Neural cell (in vitro differentiated cells): ENCODE data around the gene ADARB2. TPM values are rescaled to one million over a fixed set of nuclear protein-coding genes. Genes with fewer than 3 reads are reported as not detected.

Experiments used
- H2AFZ ChIP-seq: fragments of 200-600, 300-800 bp; sonication (generic), shearing (Covaris generic); 2 replicates; pipeline ENCODE4 v1.6.0; 2014; ENCODE audit warnings: low read depth, mild to moderate bottlenecking, antibody characterized with exemption, low read length, moderate library complexity
- H3F3A ChIP-seq: fragments of 200-600 bp; shearing (Covaris generic); 2 replicates; pipeline ENCODE4 v1.6.1; 2016; ENCODE audit warnings: mild to moderate bottlenecking, moderate library complexity, mixed read lengths, antibody characterized with exemption, low read length; ENCODE audit not compliant: insufficient read depth, poor library complexity, severe bottlenecking
- H3K27ac ChIP-seq: fragments of 200-600, 300-800 bp; sonication (generic), shearing (Covaris generic); 2 replicates; pipeline ENCODE4 v1.5.1; 2014; ENCODE audit warnings: mild to moderate bottlenecking, low read length, moderate library complexity
- H3K27me3 ChIP-seq: fragments of 300-800, 200-600 bp; sonication (generic), shearing (Covaris generic); 2 replicates; pipeline ENCODE4 v1.6.0; 2014; ENCODE audit warnings: mild to moderate bottlenecking, low read depth, low read length, moderate library complexity; ENCODE audit not compliant: insufficient read depth
- H3K36me3 ChIP-seq: fragments of 300-800, 200-600 bp; sonication (generic), shearing (Covaris generic); 2 replicates; pipeline ENCODE4 v1.5.1; 2014; ENCODE audit warnings: mild to moderate bottlenecking, antibody characterized with exemption, low read length, moderate library complexity; ENCODE audit not compliant: insufficient read depth
- H3K4me2 ChIP-seq: fragments of 300-800, 200-600 bp; sonication (generic), shearing (Covaris generic); 2 replicates; pipeline ENCODE4 v1.6.0; 2014; ENCODE audit warnings: mild to moderate bottlenecking, low read length
- H3K4me3 ChIP-seq: fragments of 300-800, 200-600 bp; sonication (generic), shearing (Covaris generic); 2 replicates; pipeline ENCODE4 v1.5.1; 2014; ENCODE audit warnings: mild to moderate bottlenecking, low read length, moderate library complexity
- H3K79me2 ChIP-seq: fragments of 200-600 bp; shearing (Covaris generic); replicated peaks from 2 replicates; pipeline ENCODE4 v1.6.0; 2014; ENCODE audit warnings: mild to moderate bottlenecking, low read length, moderate library complexity; ENCODE audit not compliant: insufficient read depth
- H3K9ac ChIP-seq: fragments of 300-800, 200-600 bp; sonication (generic), shearing (Covaris generic); 2 replicates; pipeline ENCODE4 v1.6.1; 2016; ENCODE audit warnings: mild to moderate bottlenecking, low read length, mixed read lengths
- H3K9me2 ChIP-seq: fragments of 200-600 bp; shearing (Covaris generic); 2 replicates; pipeline ENCODE4 v1.6.1; 2016; ENCODE audit warnings: mild to moderate bottlenecking, low read length, mixed read lengths; ENCODE audit not compliant: insufficient read depth
- H3K9me3 ChIP-seq: fragments of 200-600, 300-800 bp; sonication (generic), shearing (Covaris generic); 2 replicates; pipeline ENCODE4 v1.6.1; 2016; ENCODE audit warnings: mild to moderate bottlenecking, mixed run types, low read length, moderate library complexity, mixed read lengths
- H4K20me1 ChIP-seq: fragments of 200-600 bp; shearing (Covaris generic); 2 replicates; pipeline ENCODE4 v1.6.1; 2016; ENCODE audit warnings: mild to moderate bottlenecking, mixed run types; ENCODE audit not compliant: insufficient read depth
- CTCF ChIP-seq: fragments of 450-650 bp; IDR thresholded peaks from 2 replicates; pipeline ENCODE4 v1.5.1; 2014; ENCODE audit warnings: antibody characterized with exemption, mild to moderate bottlenecking, moderate library complexity; ENCODE audit not compliant: poor library complexity, severe bottlenecking
- EP300 ChIP-seq: fragments of 450-650 bp; conservative IDR thresholded peaks from 2 replicates; pipeline ENCODE4 v1.6.1; 2014; ENCODE audit warnings: antibody characterized with exemption, mild to moderate bottlenecking, moderate library complexity; ENCODE audit not compliant: poor library complexity, severe bottlenecking
- EZH2 ChIP-seq: fragments of 200-600, 300-800 bp; shearing (Covaris generic), sonication (generic); IDR thresholded peaks from 2 replicates; pipeline ENCODE4 v1.6.1; 2014; ENCODE audit warnings: antibody characterized with exemption, low read length, borderline replicate concordance, mild to moderate bottlenecking; ENCODE audit not compliant: insufficient read depth, poor library complexity, severe bottlenecking
- MXI1 ChIP-seq: fragments of 450-650 bp; conservative IDR thresholded peaks from 2 replicates; pipeline ENCODE4 v1.6.1; 2014; ENCODE audit warnings: antibody characterized with exemption, mild to moderate bottlenecking; ENCODE audit not compliant: poor library complexity, severe bottlenecking
- POLR2AphosphoS5 ChIP-seq: IDR thresholded peaks from 2 replicates; pipeline ENCODE4 v1.6.1; 2012
- RAD21 ChIP-seq: fragments of 450-650 bp; conservative IDR thresholded peaks from 2 replicates; pipeline ENCODE4 v1.6.1; 2014; ENCODE audit warnings: antibody characterized with exemption, mild to moderate bottlenecking, moderate library complexity
- SMC3 ChIP-seq: fragments of 450-650 bp; conservative IDR thresholded peaks from 2 replicates; pipeline ENCODE4 v1.6.1; 2014; ENCODE audit warnings: antibody characterized with exemption, mild to moderate bottlenecking, moderate library complexity; ENCODE audit not compliant: poor library complexity
- TAF1 ChIP-seq: IDR thresholded peaks from 2 replicates; pipeline ENCODE4 v1.6.1; 2012; ENCODE audit warnings: low read depth
- polyA plus RNA-seq: library from polyadenylated mRNA; depleted of rRNA; stranded (reverse); fragments of >200 nt; gene quantifications from 2 replicates; pipeline ENCODE4 v1.2.3, GENCODE V29; 2014
- TF ChIP-seq, protein P1 (sequence below): IDR thresholded peaks from 2 replicates; pipeline ENCODE4 v1.6.1; 2012; ENCODE audit warnings: borderline replicate concordance

ADARB2 gene
- polyA plus RNA-seq, 1 donor from 2014 or later = 3.6 TPM

- no peak overlapping the region for H2AFZ ChIP-seq
- no peak for TF ChIP-seq MXI1
- TF ChIP-seq, protein P1, sequence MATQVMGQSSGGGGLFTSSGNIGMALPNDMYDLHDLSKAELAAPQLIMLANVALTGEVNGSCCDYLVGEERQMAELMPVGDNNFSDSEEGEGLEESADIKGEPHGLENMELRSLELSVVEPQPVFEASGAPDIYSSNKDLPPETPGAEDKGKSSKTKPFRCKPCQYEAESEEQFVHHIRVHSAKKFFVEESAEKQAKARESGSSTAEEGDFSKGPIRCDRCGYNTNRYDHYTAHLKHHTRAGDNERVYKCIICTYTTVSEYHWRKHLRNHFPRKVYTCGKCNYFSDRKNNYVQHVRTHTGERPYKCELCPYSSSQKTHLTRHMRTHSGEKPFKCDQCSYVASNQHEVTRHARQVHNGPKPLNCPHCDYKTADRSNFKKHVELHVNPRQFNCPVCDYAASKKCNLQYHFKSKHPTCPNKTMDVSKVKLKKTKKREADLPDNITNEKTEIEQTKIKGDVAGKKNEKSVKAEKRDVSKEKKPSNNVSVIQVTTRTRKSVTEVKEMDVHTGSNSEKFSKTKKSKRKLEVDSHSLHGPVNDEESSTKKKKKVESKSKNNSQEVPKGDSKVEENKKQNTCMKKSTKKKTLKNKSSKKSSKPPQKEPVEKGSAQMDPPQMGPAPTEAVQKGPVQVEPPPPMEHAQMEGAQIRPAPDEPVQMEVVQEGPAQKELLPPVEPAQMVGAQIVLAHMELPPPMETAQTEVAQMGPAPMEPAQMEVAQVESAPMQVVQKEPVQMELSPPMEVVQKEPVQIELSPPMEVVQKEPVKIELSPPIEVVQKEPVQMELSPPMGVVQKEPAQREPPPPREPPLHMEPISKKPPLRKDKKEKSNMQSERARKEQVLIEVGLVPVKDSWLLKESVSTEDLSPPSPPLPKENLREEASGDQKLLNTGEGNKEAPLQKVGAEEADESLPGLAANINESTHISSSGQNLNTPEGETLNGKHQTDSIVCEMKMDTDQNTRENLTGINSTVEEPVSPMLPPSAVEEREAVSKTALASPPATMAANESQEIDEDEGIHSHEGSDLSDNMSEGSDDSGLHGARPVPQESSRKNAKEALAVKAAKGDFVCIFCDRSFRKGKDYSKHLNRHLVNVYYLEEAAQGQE = no peak
- no peak for TF ChIP-seq CTCF
- TF ChIP-seq EP300 = no peak
- no peak for TF ChIP-seq RAD21
- no peak for TF ChIP-seq TAF1
- TF ChIP-seq POLR2AphosphoS5 = no peak
- no peak for TF ChIP-seq SMC3
- no peak for TF ChIP-seq EZH2
- no peaks in the 10 kb centered on the region for H3F3A ChIP-seq
- no peaks in the 10 kb centered on the region for H3K27me3 ChIP-seq
- no peaks in the 10 kb centered on the region for H4K20me1 ChIP-seq
- H3K4me3 ChIP-seq = no peak overlapping the region
- no peaks in the 10 kb centered on the region for H3K36me3 ChIP-seq
- no peak overlapping the region for H3K9ac ChIP-seq
- H3K9me3 ChIP-seq = no peaks in the 10 kb centered on the region
- H3K9me2 ChIP-seq = no peaks in the 10 kb centered on the region
- no peaks in the 10 kb centered on the region for H3K79me2 ChIP-seq
- no peak overlapping the region for H3K4me2 ChIP-seq
- no peak overlapping the region for H3K27ac ChIP-seq
These were observed 106.0 kb downstream of the ADARB2 start for GRCh38 chr10:1631282-1631681.

GRCh38 chr10:1630304-1630703 is 107.0 kb downstream of the ADARB2 start:
- no peak overlapping the region for H3K9ac ChIP-seq
- H3K9me2 ChIP-seq = no peaks in the 10 kb centered on the region
- H2AFZ ChIP-seq = no peak overlapping the region
- no peaks in the 10 kb centered on the region for H3K9me3 ChIP-seq
- no peaks in the 10 kb centered on the region for H4K20me1 ChIP-seq
- H3F3A ChIP-seq = no peaks in the 10 kb centered on the region
- H3K79me2 ChIP-seq = no peaks in the 10 kb centered on the region
- no peaks in the 10 kb centered on the region for H3K27me3 ChIP-seq
- no peak overlapping the region for H3K4me3 ChIP-seq
- H3K4me2 ChIP-seq = no peak overlapping the region
- no peak overlapping the region for H3K27ac ChIP-seq
- TF ChIP-seq TAF1 (no peak), MXI1 (no peak), SMC3 (no peak), CTCF (no peak), EP300 (no peak), RAD21 (no peak), POLR2AphosphoS5 (no peak), EZH2 (no peak)
- TF ChIP-seq, protein P1 = no peak
- no peaks in the 10 kb centered on the region for H3K36me3 ChIP-seq
